Fibroblast of skin of left quadriceps (primary cell): Measurements from ENCODE around the gene CSNK1A1.
"Not testable (repeated sequence)": the region's sequence is repeated elsewhere in the genome, so short reads cannot be mapped to it uniquely, and the experiment has no call there.

ENCODE experiments used
- DNase-seq, 2 experiments: peaks; one replicate each; pipeline ENCODE4 v3.0.0-alpha.2; 2013; ENCODE audit warnings: low read depth in 2 of 2

CSNK1A1 gene

DNA sequence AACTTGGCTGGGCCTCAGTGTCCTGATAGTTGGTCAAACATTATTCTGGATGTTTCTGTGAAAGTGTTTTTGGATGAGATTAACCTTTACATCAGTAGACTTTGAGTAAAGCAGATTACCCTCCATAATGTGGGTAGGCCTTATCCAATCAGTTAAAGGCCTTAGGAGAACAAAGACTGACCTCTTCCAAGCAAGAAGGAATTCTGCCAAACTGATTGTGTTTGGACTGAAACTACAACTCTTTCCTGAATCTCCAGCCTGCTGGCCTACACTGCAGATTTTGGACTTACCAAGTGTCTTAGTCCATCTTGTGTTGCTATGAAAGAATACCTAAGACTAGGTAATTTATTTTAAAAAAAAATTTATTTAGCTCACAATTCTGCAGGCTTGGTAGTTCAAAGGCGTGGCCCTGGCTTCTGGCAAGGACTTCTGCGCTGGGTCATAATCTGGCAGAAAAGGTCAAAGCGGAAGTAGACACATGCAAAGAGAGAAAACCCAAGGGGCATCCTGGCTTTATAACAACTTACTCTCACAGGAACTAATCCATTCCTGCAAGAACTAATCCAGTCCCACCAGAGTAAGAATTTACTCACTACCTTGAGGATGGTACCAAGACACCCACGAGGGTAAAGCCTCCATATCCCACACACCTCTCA is 21.5 kb upstream of the CSNK1A1 start:
- DNase-seq: no peak

DNA sequence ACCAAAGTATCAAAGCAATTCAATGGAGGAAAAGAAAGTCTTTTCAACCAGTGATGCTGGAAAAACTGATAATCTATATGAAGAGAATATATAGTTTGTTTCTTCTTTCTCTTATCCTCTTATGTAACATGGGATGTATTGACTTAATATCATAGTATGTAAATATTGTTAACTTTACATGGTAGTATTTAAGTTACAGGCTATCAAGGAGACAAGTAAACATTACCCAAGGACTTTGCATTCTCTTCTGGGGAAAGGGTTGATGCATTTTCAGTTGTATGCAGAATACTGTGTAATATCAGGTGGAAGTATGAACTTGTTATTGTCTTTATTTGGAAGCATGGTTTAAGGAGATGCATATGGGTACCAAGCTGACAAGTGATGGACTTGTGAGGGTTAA is 20.9 kb upstream of the CSNK1A1 start:
- DNase-seq: no peak

DNA sequence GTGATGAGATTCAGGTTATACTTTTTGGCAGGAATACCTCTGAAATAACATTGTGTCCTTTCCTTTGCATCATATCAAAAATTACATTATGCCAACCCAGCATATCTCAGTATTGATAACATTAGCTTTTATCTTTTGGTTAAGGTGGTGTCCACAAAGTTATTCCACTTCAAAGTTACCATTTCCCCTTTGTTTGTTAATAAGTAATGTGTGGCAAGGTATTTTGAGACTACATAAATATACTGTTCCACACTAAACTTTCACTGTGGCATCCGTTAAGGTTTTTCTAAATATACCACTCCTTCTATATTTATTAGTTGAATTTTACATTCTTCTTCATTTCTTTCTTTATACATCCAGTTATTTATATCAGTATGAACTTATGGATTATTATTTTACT is 16.0 kb upstream of the CSNK1A1 start:
- DNase-seq: no peak

DNA sequence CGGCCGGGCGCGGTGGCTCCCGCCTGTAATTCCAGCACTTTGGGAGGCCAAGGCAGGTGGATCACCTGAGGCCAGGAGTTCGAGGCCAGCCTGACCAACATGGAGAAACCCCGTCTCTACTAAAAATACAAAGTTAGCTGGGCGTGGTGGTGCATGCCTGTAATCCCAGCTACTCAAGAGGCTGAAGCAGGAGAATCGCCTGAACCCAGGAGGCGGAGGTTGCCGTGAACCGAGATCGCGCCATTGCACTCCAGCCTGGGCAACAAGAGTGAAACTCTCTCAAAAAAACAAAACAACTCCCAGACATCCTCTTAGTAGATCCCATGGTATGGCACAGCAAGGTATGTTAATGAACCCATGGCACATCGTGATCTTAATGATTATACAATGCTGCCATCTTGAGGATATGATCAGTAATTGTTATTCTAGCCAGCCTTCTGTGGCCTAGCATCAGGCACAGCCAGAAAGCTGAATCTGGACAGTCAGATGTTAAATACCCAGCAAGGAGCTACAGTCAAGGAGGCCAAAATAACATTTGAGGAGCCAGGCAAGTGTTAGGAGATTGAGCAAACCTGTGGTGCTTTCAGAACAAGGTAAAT is 13.4 kb upstream of the CSNK1A1 start:
- DNase-seq: peak; percentile 71 to 76

DNA sequence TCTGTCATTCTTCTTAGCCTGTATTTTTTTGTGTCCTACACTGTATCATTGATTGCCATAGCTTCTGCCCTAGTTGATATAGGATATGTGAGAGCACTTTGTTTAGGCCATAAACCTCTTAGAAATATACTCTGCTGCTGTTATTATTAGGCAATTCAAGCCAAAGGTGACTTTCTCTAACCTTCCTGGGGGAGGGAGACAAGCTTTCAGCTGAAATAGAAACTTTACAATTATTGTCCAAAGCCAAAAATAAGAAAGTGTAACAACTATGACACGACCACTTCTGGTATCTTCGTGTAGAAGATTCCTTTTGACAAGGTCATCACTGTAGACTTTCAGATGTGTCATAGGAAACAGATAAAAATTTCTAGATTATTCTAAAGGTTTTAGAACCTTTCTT is 12.2 kb upstream of the CSNK1A1 start:
- DNase-seq: no peak

DNA sequence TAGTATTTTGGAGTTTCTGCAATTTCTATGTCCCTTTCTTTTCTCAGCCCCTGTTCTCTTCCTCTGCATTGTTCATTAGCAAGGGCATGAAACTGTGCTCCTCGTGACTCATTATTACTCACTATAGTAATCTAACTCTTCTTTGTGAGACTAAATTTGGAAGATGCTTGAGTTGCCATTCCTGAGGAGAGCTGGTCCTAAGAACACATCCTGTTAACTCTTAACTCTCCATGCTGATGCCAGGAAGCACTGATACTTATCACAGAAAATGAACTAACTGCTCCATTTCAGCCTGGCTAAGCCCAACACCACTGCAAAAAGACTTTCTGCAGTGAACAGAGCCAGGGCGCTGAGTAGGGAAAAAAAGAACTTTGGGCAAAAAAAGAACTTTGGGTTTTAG is 10.6 kb upstream of the CSNK1A1 start:
- DNase-seq: peak; percentile 92

DNA sequence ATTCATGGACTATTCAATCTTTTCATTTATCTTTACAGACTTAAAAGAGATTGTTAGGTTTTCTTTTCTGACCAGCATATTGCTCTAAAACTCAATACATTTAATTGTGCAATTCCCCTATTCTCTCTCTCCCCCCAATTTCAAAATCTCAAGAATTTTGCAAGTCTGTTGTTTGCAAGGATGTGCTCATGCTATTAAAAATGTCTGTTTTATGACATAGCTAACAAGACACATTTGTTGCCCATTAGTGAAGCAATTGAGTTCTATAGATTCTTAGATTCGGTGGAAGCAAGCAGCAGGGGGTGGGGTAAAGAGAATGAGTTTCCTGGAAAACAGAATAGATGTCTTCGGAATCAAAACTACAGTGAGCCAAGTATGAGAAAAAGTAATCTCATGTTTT is 8.5 kb upstream of the CSNK1A1 start:
- DNase-seq: peak; percentile 89 to 90

DNA sequence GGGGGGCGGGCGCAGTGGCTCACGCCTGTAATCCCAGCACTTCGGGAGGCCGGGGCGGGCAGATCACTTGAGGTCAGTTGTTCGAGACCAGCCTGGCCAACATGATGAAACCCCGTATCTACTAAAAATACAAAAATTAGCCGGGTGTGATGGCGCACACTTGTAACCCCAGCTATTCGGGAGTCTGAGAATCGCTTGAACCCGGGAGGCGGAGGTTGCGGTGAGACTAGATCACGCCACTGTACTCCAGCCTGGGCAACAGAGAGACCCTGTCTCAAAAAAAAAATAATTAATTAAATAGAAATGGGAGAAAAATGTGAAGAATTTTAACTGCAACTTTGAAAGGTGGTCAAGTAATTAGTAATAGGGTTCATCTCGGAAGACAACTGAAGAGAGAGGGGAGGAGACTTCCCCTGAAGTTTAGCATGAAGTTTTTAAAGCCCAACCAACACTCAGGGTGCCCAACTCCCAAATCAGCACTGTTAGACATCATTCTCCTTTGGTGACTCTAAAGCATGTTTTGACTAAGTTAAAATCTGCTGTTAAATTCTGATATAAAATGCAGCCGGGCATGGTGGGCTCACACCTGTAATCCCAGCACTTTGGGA is 1.4 kb upstream of the CSNK1A1 start:
- DNase-seq: no peak

DNA sequence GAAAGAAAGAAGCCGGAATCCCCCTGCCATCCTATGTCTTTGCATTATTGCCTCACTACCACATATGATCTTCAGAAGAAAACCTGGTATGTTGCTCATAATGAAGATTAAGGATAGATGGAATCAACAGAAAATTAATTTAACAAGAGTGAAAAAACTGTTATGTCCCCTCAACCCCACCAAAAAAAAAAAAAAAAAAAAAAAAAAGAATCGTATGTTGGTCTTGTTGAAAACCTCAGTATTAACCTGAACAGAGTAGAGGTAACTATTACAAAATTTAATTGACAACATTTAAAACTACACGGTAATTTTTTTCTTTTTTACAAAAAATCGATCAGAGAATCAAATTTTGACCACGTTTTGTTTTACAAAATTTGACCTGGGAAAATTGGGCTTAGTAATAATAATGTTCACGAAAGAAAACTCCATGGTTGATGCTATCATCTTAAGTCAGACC is 827 bp upstream of the CSNK1A1 start:
- no peak for DNase-seq

DNA sequence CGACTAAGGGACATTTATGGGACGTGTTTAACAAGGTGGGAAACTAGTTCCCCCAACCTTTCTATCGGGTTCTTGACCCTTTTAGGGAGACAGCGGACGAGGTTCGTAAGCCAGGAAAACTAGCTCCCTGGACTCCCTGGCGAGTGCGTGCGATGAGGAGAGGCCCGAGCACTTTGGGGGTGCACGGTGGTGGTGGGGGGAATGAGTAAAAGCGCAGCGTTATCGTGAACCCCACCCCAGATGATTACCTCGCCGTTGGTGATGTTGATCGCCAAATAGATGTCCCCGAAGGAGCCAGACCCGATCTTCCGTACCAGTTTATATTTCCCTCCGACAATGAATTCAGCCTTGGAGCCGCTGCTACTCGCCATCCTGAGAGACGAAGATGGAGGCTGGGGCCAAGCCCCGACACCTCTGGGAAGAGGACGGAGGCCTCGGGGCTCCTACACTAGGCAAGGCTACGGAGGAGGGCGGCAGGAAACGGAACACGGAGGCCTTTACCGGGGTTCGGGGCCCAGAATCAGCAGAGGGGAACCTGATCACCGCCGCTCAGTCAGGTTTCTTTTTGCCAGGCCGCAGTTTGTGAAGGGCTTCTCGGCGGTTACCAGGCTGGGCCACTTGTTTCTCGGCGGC is 529 bp downstream of the CSNK1A1 start:
- no peak for DNase-seq

DNA sequence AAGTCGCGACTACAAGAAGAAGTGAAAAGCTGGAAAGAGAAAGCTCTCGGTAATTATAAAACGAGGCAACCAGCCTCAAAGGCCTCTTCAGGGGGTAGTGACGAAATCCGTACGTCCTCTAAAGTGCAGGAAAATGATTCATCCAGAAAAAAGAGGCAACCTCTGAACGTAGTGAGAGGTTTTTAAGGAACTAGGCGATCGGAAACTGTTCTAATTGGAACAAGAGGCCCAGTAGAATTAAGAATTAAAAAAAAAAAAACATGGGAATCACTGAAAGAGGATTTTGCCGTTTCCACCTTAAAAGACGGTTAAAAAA is 1.0 kb downstream of the CSNK1A1 start:
- DNase-seq: no peak

DNA sequence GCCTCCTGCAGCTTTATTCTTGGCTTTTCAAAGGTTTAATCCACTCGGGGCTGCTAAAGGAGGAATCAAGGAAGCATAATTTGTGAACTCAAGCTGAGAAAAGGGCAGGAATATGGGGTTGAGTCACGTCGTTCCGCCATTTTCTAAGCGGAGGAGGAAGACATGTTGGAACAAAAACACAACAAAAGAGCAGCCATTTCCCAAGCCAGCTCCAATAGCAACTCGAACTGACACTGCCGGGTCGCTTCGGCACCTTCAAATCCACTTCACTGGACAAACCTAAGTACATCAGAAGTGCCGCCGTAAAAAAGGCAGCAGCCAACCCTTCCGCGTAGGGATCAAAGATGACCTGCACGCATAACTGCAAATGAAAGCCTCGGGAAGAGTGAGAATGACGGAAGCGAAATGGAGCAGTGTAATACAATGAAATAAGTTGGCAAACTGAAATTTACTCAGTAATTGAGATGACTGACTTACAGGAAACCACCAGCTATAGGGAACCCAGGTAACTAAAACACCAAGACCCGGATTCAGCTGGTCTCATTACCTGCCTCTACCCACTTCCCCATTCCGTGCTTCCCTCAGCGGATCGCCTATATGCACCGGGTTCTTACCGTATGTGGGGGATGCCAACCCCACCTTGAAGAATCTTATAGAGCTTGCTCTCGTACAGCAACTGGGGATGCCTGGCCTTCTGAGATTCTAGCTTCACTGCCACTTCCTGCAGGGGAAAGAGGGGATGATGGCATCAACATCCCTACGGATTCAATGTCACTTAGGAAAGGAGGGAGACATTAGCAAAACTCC is 1.6 kb downstream of the CSNK1A1 start:
- no peak for DNase-seq

DNA sequence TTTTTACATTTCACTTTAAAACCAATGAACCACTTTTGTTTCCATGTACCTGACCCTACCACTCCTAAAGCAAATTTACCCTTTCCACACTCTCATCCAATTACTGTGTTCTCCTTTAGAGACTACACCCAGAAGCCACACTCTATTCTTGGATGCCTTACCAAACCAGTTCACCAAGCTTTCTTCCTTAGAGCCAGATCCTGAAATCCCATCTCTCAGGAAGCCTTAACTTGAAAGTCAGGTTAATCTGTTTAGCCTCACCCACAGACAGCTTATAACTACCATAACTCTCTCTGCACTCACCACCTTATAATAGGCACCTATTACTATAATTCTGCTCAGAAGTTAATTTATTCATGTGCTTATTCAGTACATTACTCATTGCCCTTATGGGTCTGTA is 4.3 kb downstream of the CSNK1A1 start:
- DNase-seq: no peak

DNA sequence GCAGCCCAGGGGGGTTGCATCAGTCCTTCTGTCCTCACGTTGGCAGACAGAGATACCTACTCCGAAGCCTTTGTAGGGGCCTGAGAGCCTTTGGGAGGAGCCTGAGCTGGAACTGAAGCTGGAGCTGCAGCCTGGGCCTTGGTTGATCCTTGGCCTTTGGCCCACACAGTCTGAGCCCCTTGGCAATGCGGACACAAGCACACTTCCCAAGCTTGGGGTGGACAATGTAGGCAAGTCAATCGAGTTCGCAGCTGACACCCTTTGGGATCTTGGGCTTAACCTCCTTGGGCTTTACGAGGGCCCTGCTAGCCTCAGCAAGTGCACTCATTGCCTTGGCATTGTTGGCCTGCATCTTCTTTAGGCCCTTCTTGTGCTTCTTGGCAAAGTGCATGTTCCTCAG is 5.9 kb downstream of the CSNK1A1 start:
- no peak for DNase-seq

DNA sequence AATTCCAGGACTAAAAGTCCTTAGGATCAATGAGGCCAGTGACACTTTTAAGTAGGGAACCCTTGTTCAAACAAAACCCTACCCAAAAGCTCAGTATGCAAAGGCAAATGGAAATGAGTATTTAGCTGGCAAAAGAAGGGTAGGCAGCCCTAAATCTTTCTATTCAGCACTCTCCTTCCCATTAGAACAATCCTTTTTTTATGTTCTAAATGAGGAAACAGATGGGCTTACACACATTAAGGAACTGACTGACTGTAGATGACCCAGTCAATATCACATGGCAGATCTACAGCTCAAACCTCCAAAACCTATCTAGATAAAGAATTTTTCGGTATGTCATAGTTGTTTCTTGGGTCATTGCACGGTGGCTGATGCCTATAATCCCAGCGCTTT is 7.2 kb downstream of the CSNK1A1 start:
- no peak for DNase-seq

DNA sequence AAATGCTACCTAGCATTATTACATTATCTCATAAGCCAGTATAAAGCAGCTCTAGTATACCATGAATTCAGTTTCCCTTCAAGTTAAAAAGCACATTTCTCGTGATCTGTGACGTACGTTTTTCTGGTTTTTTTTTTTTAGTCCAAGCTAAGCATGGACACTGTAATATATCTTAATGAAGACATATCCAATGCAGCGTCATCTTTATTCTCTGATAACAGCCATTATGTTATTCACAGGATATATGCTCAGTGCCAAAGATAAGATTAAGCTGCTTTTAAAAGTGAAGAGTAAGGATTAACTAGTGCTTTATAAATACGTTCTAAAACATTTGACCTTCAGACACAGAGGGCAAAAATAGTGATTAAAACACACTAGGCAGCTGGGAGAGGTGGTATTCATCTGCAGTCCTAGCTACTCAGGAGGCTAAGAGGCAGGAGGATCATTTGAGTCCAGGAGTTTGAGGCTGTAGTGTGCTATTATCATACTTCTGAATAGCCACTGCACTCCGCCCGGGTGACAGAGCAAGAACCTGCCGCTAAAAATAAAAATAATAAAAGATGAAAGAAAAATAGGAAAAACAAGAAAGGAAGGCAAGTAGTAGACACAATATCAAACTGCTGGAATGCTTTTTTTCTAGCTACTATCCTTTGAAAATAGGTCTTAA is 7.7 kb downstream of the CSNK1A1 start:
- DNase-seq: no peak

DNA sequence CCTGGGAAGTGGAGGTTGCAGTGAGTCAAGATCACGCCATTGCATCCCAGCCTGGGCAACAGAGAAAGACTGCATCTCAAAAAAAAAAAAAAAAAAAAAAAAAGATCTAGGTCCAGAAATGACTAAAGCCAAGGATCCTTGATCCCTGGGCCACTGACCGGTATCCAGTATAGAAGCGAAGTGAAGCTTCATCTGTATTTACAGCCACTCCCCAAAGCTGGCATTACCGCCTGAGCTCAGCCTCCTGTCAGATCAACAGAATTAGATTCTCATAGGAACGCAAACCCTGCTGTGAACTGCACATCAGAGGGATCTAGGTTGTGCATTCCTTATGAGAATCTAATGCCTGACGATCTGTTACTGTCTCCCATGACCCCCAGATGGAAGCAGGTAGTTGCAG is 9.3 kb downstream of the CSNK1A1 start:
- no peak for DNase-seq

DNA sequence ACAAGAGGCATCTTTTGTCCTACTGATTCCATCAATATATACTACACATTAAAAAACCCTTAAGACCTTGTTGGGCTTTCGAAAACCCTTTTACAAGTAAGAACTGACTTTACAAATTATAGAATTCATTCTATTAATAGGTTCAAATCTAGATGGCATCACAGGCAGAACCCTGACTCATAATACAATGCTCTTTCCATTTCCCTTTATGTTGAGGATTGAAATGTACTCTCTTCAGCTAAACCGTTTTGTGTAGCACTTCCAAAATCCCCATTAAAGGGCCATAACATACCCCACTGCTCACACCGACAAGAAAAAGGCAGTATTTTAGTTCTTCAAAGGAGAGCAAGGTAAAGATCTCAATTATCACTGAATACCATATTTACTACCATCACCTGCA is 11.2 kb downstream of the CSNK1A1 start:
- no peak for DNase-seq

DNA sequence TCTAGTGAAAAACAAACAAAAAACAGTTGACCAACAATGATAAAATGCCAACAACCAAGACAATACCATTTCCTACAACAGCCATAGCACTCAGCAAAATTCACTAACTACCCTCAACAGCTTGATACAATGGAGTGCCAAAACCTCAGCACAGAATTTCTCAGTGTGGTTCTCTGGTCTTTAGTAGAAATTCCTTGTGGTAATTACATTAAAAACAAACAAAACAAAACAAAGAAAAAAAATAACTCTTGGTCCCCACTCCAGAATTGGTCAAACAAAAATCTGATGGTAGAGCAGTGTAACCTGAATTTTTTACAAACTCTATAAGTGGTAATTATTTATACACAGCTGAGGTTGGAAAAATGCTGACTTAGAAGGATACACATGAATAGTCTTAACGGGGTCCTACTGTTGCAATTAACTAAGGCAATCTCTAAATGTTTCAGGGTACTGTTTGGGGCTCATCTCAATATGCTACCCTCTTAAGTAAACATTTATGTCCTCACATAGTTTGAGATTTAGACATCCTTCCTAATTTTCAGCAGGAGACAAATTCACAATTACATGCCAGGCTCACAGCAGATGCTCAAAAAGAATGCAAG is 13.8 kb downstream of the CSNK1A1 start:
- no peak for DNase-seq

DNA sequence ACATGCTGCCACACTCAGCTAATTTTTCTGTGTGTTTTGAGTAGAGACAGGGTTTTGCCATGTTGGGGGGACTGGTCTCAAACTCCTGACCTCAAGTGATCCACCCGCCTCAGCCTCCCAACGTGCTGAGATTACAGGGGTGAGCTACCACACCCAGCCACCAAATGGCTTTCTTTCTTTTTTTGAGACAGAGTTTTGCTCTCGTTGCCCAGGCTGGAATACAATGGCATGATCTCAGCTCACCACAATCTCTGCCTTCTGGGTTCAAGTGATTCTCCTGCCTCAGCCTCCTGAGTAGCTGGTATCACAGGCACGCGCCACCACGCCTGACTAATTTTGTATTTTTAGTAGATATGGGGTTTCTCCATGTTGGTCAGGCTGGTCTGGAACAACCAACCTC is 15.5 kb downstream of the CSNK1A1 start:
- not testable (repeated sequence) for DNase-seq

DNA sequence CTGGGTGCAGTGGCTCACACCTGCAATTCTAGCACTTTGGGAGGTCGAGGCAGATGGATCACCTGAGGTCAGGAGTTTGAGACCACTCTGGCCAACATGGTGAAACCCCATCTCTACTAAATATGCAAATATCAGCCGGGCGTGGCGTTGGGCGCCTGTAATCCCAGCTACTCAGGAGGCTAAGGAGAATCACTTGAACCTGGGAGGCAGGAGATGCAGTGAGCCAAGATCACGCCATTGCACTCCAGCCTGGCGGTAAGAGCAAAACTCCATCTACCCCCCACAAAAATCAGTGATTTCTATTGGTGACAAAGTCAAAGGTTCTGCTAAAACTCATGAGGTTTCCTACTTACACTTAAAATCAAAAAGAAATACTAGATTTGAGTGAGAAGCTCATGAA is 18.8 kb downstream of the CSNK1A1 start:
- DNase-seq: no peak
